Gastroesophageal sphincter (tissue), 3 donors: ENCODE data around the gene TMEM117.

Source experiments
- CTCF ChIP-seq, 4 experiments: fragments of 200-600 bp in 2 of 4; fragments of 450-650 bp in 2 of 4; sonication (generic) in 1 of 4; IDR thresholded peaks; one replicate each; pipeline ENCODE4 v1.5.1; 2017 to 2019; ENCODE audit warnings: antibody characterized with exemption in 4 of 4, mild to moderate bottlenecking in 2 of 4, moderate library complexity in 2 of 4
- POLR2AphosphoS5 ChIP-seq: sonication (generic); formaldehyde crosslinking; IDR thresholded peaks from one replicate; pipeline ENCODE4 v1.6.1; 2017; ENCODE audit warnings: antibody characterized with exemption

GRCh38 chr12:43945983-43946382 is 110.1 kb downstream of the TMEM117 start:
- TF ChIP-seq POLR2AphosphoS5, result no peak
- no peak for TF ChIP-seq CTCF (IDR thresholded peaks at IDR 0.05)
